ENCODE data around the gene TDRD7. TPM values are rescaled to one million over a fixed set of nuclear protein-coding genes. Genes with fewer than 3 reads are reported as not detected.
A peak's percentile ranks its signal among the peaks of the same experiment; 100 is the strongest.

Gene TDRD7
- total and polyA plus RNA-seq, 8 donors: 6.3 to 17.5 (median 7.4) TPM

- ATAC-seq (no peak), DNase-seq (no peak)
- intact Hi-C loops (cut with DNase I): no loop called here
- Histone ChIP-seq H3K4me1 (peaks cover 3 to 13% of the 10 kb centered on the region in 2 donors), H3K27ac (no peak overlapping the region), H3K4me3 (no peak overlapping the region), H3K9me3 (no peaks in the 10 kb centered on the region), H3K36me3 (no peaks in the 10 kb centered on the region), H3K27me3 (no peaks in the 10 kb centered on the region)
- no peak for TF ChIP-seq CTCF (IDR thresholded peaks at IDR 0.05)
Observed at GRCh38 chr9:97525451-97525850, 113.6 kb downstream of the TDRD7 start.

- TF ChIP-seq CTCF (IDR thresholded peaks at IDR 0.05): no peak
- H3K4me1 ChIP-seq: peaks cover 3 to 13% of the 10 kb centered on the region in 2 donors
- intact Hi-C loops (cut with DNase I): no loop called here
- H3K36me3 ChIP-seq: no peaks in the 10 kb centered on the region
- DNase-seq: no peak
- no peaks in the 10 kb centered on the region for H3K9me3 ChIP-seq
- H3K4me3 ChIP-seq: no peak overlapping the region
- ATAC-seq: no peak
- no peak overlapping the region for H3K27ac ChIP-seq
- H3K27me3 ChIP-seq: no peaks in the 10 kb centered on the region
Observed at GRCh38 chr9:97526895-97527575, 115.1 kb downstream of the TDRD7 start.

- H3K36me3 ChIP-seq: no peaks in the 10 kb centered on the region
- TF ChIP-seq CTCF (IDR thresholded peaks at IDR 0.05): no peak
- H3K27ac ChIP-seq: peak overlapping the region in 1 of 2 donors; percentile 23
- H3K9me3 ChIP-seq: no peaks in the 10 kb centered on the region
- peaks cover 3 to 13% of the 10 kb centered on the region in 2 donors for H3K4me1 ChIP-seq
- ATAC-seq (peak; percentile 41), DNase-seq (no peak)
- H3K27me3 ChIP-seq: no peaks in the 10 kb centered on the region
- no peak overlapping the region for H3K4me3 ChIP-seq
- intact Hi-C loops (cut with DNase I): no loop called here
Observed at GRCh38 chr9:97527626-97528528, 116.0 kb downstream of the TDRD7 start.

GRCh38 chr9:97528529-97529230 is 116.8 kb downstream of the TDRD7 start:
- DNase-seq: peak in 1 of 4 donors; percentile 44

More at GRCh38 chr9:97528529-97529230, 116.8 kb downstream of the TDRD7 start:
- Histone ChIP-seq H3K27ac (peak overlapping the region; percentile 43 to 70), H3K4me1 (peaks cover 3 to 13% of the 10 kb centered on the region in 2 donors), H3K9me3 (no peaks in the 10 kb centered on the region), H3K27me3 (no peaks in the 10 kb centered on the region), H3K4me3 (no peak overlapping the region), H3K36me3 (no peaks in the 10 kb centered on the region)
- no peak for TF ChIP-seq CTCF (IDR thresholded peaks at IDR 0.05)
- intact Hi-C loops (cut with DNase I): no loop called here
- peak; percentile 93 for ATAC-seq

Measured in left lung (tissue), 10 donors.